Bronchial smooth muscle cell (primary cell): ENCODE measurements around the gene COG6. TPM values are rescaled to one million over a fixed set of nuclear protein-coding genes. Genes with fewer than 3 reads are reported as not detected.

Experiments used
- total RNA-seq: library from RNA; depleted of rRNA; stranded (reverse); fragments of >200 nt; gene quantifications from 2 replicates; pipeline ENCODE4 v1.2.1, GENCODE V29; 2014

The COG6 gene
- 19.7 and 28.7 TPM in 2 replicates for total RNA-seq

GRCh38 chr13:39655569-39656324 lies at the start of gene COG6:
TSS of gene COG6 (plus strand) at chr13:39655662. CDS start at chr13:39655727, 65 bp downstream.

Other genes with a start within 250 kb of the COG6 start
- gene LHFPL6, start 52.5 kb upstream of the COG6 start, total RNA-seq = 29.2 and 34.0 TPM in 2 replicates